GM18868 (cell line): ENCODE results near the gene CLIC4.

ENCODE experiments used
- ATAC-seq: cut with Tn5 transposase; IDR thresholded peaks from one replicate; pipeline ENCODE4 v1.9.1; 2021; ENCODE audit warnings: mild to moderate bottlenecking, moderate library complexity; ENCODE audit not compliant: unreplicated experiment

The CLIC4 gene

DNA sequence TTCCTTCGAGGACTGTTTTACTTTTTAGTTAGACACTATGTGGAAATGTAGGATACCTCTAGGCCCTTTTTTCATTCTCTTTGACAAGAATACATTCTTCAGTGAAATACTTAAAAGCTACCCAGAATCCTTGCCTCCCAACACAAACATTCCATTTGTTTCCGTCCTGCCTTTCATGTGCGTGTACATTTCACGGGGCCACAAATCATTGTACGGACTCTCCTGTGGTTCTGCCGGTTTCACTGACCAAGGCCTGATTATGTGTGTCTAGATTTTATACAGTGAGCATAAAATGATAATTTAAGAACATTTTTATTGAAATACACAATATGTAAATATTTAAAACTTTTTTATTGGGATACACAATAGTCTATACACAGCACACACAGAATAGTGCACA is 108.4 kb downstream of the CLIC4 start:
- ATAC-seq: no peak

DNA sequence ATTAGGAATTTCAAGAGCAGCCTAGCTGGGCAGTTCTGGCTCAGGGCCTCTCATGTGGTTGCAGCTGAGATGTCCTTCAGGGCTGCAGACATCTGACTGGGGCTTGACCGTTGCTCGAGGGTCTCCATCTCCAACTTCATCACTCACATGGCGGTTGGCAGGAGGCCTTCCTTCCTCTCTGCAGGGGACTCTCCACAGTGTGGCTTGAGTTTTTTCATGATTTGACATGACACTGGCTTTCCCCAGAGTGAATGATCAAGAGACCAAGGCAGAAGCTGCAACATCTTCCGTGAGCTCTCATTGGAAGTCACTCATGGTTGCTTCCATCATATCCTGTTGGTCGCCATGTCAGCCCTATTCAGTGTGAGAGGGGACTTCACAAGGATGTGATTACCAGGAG is 110.2 kb downstream of the CLIC4 start:
- no peak for ATAC-seq

DNA sequence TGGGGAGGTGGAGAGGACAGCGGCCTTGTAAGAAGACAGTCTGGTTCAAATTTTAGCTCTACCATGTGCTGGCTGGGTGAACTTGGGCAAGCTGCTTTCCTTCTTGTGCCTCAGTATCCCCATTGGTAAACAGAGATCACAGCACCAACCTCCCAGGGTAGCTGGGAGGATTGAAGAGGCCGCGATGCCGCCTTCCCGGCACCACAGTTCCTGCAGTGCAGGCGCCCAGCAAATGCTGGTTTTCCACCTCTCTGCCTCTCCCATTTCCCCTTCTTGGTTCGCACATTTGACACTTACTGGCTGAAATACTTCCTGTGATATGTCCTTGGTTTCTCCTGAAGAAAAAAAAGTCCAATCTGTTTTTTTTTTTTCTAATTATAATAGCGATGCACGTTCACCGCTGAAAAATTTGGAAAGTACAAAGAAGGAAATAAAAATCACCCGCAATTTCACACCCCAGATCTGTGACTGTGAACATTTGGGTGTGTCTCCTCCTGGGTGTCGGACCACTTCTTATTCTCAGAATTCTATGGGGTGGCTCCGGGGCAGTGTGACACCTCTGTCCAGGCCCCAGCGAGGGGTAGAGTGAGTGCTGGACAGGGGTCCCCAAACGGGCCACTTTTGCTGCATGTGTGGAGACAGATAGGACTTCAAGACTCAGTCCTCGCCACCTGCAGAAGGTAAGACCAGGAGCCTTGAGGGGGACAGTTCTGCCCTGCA is 111.7 kb downstream of the CLIC4 start:
- ATAC-seq: no peak

- no peak for ATAC-seq
Observed at GRCh38 chr1:24857507-24858133, 112.4 kb downstream of the CLIC4 start.

GRCh38 chr1:24858277-24858676 is 113.0 kb downstream of the CLIC4 start:
- ATAC-seq: no peak

DNA sequence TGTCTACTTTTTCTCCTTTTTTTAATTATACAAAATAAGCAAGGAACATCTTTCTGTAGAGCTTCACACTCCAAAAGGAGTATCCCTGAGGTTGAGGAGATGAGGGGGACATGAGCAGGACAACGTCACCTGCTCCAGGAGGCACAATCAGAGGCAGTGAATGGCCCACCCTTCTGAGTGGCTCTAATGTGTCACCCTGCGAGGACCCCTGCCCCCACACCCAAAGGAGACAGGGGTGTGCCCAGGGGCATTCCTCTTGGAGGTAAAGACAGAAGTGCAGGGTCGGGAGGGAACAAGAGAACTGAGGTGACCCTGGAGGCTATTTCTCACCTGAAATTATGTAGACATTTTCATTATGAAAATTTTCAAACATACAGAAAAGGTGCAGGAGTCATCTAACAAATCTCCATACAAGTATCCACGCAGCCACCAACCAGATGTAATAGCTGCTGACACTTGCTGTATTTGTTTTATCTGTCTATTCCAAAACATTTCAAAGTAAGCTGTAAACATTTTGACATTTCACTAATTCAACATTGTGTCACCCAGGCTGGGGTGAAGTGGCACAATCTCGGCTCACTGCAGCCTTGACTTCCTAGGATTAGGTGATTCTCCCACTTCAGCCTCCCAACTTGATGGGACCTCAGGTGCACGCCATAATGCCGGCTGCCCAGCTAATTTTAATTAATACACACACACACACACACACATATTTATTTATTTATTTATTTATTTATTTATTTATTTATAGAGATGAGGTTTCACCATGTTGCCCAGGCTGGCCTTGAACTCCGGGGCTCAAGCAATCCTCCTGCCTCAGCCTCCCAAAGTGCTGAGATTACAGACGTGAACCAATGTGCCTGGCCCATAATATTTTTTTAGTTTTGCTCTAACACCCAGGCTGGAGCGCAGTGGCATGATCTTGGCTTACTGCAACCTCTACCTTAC is 114.1 kb downstream of the CLIC4 start:
- no peak for ATAC-seq

DNA sequence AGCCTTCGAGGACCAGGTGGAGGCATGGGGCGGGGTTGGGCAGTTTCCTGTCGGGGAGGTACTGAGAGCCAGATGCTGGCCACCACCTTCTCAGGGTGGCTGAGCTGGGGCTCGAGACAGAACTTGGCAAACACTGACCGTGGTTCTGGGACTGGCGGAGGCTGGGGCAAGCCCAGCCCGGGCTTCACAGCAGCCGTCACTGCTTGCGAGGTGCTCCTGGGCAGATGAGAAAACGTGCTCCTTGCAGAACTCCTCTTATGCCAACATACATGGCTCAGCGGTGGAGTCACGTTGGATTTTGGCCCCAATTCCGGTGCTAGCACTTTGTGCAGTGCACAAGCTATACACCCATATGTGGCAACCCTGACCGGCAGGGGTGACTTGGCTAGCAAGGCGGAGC is 115.6 kb downstream of the CLIC4 start:
- ATAC-seq: no peak

GRCh38 chr1:24861821-24862727 is 116.8 kb downstream of the CLIC4 start:
- ATAC-seq: no peak

GRCh38 chr1:24862775-24863483 is 117.7 kb downstream of the CLIC4 start:
- no peak for ATAC-seq

- no peak for ATAC-seq
Observed at GRCh38 chr1:24864370-24864777, 119.1 kb downstream of the CLIC4 start.

DNA sequence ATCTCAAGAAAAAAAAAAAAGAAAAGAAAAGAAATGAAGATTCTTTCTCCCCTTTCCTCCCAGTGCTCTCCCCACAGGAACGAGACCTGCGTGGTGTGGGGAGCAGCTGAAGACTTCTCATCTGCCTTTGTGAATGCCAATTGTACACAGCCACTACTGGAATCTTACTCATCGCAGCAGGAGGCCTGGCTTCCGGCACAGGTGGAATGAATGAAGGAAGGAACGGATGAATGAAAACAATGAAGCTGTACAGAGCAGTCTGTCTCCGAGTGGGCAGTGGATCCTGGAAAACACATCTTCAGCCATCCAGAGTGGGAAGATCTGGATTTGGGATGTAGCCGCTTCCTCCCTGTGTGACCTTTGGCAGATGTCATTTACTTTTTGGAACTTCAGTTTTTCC is 119.9 kb downstream of the CLIC4 start:
- ATAC-seq: no peak

- ATAC-seq: no peak
Observed at GRCh38 chr1:24865587-24865986, 120.3 kb downstream of the CLIC4 start.

GRCh38 chr1:24866211-24867083 is 121.2 kb downstream of the CLIC4 start:
- no peak for ATAC-seq

GRCh38 chr1:24867084-24867870 is 122.0 kb downstream of the CLIC4 start:
- ATAC-seq: no peak

DNA sequence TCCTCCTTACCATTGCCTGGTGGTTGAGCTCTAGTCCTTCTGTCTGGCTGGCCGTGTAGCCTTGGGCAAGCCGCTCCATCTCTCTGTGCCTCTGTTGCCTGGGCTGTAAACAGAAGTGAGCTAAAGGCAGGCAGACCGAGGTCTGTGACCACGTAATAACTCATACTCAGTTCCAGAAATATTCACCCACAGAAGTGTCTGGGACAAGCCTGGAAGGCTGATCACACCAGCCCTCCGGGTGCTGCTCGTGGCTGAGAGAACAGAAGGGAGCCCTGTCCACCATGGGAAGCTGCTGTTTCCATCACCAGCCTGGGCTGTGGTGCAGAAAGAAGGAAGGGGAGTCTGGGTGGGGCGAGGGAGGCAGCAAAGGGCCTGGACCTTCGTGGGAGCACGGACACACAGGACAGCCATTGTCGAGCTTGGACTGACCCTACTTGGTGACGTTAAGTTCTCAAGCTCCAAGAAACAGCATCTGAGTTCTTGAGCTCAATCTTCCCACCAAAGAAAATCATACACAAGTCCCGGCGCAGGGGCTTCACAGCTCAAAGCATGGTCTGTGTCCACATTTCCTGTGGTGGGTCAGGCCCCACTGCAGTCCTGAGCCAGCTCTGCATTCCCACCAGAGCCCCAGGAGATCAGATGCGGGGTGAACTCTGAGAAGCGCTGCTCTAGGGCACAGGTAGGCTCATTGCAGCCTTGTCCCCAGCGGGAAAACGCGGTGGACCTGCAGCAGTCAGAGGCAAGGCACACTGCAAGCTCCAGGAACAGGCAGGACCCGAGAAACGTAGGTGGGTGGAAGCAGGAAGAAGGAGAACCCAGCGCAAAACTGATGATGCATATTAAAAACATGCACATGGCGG is 123.0 kb downstream of the CLIC4 start:
- ATAC-seq: no peak

- ATAC-seq: no peak
Observed at GRCh38 chr1:24870551-24871195, 125.4 kb downstream of the CLIC4 start.
